Measurements from ENCODE around the gene ATP5F1C.
A peak's percentile ranks its signal among the peaks of the same experiment; 100 is the strongest.
"Not testable (repeated sequence)": the region's sequence is repeated elsewhere in the genome, so short reads cannot be mapped to it uniquely, and the experiment has no call there.

The ATP5F1C gene

DNA sequence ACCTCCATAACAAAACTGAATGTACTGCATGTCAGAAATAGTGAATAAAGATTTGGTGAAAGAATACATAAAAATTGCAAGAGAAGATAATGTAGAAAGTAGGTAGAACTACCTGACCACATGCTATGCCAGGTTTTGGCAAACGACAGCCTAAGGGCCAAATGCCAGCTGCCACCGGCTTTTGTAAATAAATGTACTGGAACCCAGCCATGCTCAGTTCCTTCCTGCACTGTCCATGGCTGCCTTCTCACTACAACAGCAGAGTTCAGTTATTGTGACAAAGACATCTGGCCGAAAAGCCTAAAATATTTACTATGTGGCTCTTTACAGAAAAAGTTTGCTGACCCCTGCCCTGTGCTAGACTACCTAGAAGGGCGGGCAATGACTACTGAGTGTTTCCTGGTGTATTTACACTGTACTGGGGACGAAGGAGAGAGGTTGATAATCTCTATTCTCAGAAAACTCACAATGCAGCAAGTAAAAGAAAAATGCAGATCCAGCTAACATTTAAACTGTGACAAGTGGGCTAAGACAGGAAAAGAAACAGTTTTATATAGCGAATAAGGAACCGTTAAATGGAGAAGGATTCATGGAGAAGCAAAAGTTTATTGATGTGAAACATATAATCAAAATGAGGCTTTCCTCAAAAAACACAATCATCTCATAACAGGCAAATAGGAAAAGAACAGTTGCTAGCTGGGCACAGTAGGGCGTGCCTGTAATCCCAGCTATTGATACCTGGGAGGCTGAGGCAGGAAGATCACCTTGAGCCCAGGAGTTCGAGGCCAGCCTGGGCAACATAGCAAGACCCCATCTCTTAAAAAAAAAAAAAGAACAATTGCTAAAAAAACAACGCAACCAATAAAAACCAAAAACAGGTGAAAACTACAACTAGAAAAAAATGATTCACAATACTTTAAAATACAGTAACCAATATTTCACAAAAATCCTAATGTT is 13.9 kb upstream of the ATP5F1C start:
- H3K4me3 ChIP-seq (ENCODE audit: low read depth, low read length): no peak overlapping the region
- H3K27me3 ChIP-seq (ENCODE audit: insufficient read depth, low read depth, severe bottlenecking): no peaks in the 10 kb centered on the region
- no peaks in the 10 kb centered on the region for H3K9me3 ChIP-seq (ENCODE audit: severe bottlenecking)
- peaks cover 4% of the 10 kb centered on the region; the same call in 1 of the 2 replicates for H3K36me3 ChIP-seq
- TF ChIP-seq, protein P1, sequence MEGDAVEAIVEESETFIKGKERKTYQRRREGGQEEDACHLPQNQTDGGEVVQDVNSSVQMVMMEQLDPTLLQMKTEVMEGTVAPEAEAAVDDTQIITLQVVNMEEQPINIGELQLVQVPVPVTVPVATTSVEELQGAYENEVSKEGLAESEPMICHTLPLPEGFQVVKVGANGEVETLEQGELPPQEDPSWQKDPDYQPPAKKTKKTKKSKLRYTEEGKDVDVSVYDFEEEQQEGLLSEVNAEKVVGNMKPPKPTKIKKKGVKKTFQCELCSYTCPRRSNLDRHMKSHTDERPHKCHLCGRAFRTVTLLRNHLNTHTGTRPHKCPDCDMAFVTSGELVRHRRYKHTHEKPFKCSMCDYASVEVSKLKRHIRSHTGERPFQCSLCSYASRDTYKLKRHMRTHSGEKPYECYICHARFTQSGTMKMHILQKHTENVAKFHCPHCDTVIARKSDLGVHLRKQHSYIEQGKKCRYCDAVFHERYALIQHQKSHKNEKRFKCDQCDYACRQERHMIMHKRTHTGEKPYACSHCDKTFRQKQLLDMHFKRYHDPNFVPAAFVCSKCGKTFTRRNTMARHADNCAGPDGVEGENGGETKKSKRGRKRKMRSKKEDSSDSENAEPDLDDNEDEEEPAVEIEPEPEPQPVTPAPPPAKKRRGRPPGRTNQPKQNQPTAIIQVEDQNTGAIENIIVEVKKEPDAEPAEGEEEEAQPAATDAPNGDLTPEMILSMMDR (IDR thresholded peaks at IDR 0.05; ENCODE audit: low read depth, low read length): no peak
- DNase-seq: no peak
- no peak overlapping the region for H3K27ac ChIP-seq

DNA sequence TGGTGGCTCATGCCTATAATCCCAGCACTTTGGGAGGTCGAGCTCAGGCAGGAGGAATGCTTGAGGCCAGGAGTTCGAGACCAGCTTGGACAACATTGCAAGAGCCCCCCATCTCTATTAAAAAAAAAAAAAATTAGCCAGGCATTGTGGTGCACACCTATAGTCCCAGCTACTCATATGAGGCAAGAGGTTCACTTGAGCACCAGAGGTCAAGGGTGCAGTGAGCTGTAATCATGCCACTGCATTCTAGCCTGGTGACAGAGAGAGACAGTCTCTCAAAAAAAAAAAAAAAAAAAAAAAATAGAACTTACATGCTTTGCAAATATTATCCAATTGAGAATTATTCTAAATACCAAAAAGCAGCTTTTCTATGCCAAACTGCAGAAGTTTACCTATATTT is 11.2 kb upstream of the ATP5F1C start:
- no peak overlapping the region for H3K27ac ChIP-seq
- no peak for DNase-seq
- no peaks in the 10 kb centered on the region for H3K9me3 ChIP-seq (ENCODE audit: severe bottlenecking)
- H3K4me3 ChIP-seq (ENCODE audit: low read depth, low read length): no peak overlapping the region
- no peaks in the 10 kb centered on the region for H3K27me3 ChIP-seq (ENCODE audit: insufficient read depth, low read depth, severe bottlenecking)
- H3K36me3 ChIP-seq: peaks cover 4% of the 10 kb centered on the region; the same call in 1 of the 2 replicates
- TF ChIP-seq, protein P1 (IDR thresholded peaks at IDR 0.05; ENCODE audit: low read depth, low read length): no peak

DNA sequence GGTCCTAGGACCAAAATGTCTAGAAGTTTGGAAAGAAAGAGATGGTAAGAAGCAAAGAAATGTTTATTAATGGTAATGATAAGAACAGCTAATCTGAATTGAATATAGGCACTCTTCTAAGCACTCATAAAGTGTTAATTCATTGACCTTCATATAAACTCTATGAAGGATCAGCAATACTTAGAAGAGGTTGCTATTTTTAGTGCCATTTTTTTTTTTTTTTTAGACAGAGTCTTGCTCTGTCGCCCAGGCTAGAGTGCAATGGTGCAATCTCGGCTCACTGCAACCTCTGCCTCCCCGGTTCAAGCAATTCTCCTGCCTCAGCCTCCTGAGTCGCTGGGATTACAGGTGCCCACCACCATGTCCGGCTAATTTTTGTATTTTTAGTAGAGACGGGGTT is 5.8 kb upstream of the ATP5F1C start:
- H3K9me3 ChIP-seq (ENCODE audit: severe bottlenecking); H3K4me3 ChIP-seq (ENCODE audit: low read depth, low read length); H3K36me3 ChIP-seq; H3K27ac ChIP-seq; H3K27me3 ChIP-seq (ENCODE audit: insufficient read depth, low read depth, severe bottlenecking); DNase-seq: not testable (repeated sequence)

- no peak overlapping the region for H3K27ac ChIP-seq
- H3K4me3 ChIP-seq (ENCODE audit: low read depth, low read length): no peak overlapping the region
These were observed 1.5 kb upstream of the ATP5F1C start for GRCh38 chr10:7786430-7786829.

DNA sequence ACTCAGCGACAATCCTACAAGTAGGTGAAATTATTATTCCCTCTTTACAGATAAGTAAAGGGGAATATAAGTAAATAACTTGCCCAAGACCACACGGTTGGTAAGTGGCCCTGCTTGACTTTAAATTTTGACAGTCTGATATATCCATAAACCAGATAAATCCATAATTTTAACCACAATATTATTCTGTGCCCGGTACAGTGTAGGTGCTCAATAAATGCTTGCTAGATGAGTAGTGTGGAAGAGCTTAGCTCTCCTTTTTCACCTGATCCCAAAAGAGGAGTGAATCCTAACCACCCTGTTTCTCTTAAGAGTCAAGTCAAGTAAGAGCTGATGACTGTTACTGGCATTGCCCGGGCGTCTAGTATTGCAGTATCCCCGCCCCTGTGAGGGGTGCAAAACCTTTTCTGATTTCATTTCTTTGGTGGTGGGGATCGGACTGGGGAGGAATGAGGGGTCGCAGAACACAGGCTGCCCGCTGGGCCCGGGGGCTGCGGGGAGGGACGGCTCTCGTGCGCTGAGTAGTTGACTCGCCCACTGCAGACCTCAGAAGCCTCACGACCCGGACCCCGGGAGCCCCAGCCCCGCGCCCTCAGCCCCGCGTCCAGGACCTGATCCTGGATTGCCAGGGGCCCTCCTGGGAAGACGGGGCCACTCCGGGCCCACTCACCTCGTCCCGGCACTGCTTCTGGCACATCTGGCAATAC is 674 bp upstream of the ATP5F1C start:
- H3K27ac ChIP-seq: peak overlapping the region; percentile 84
- DNase-seq: peak; percentile 6
- H3K4me3 ChIP-seq (ENCODE audit: low read depth, low read length): peak overlapping the region; percentile 83
- TF ChIP-seq, protein P1 (IDR thresholded peaks at IDR 0.05; ENCODE audit: low read depth, low read length): no peak
- no peaks in the 10 kb centered on the region for H3K27me3 ChIP-seq (ENCODE audit: insufficient read depth, low read depth, severe bottlenecking)
- no peaks in the 10 kb centered on the region for H3K9me3 ChIP-seq (ENCODE audit: severe bottlenecking)
- H3K36me3 ChIP-seq: peaks cover 4% of the 10 kb centered on the region; the same call in 1 of the 2 replicates

More at GRCh38 chr10:7786430-7786829, 1.5 kb upstream of the ATP5F1C start:
- H3K27me3 ChIP-seq (ENCODE audit: insufficient read depth, low read depth, severe bottlenecking): no peaks in the 10 kb centered on the region
- H3K9me3 ChIP-seq (ENCODE audit: severe bottlenecking): no peaks in the 10 kb centered on the region
- peaks cover 3% of the 10 kb centered on the region; the same call in 1 of the 2 replicates for H3K36me3 ChIP-seq
- DNase-seq: no peak
- TF ChIP-seq, protein P1 (IDR thresholded peaks at IDR 0.05; ENCODE audit: low read depth, low read length): no peak
